Neural cell (in vitro differentiated cells): ENCODE data around the gene PEA15. TPM values are rescaled to one million over a fixed set of nuclear protein-coding genes. Genes with fewer than 3 reads are reported as not detected.

Experiments used
- H2AFZ ChIP-seq: fragments of 200-600, 300-800 bp; sonication (generic), shearing (Covaris generic); 2 replicates; pipeline ENCODE4 v1.6.0; 2014; ENCODE audit warnings: low read depth, mild to moderate bottlenecking, antibody characterized with exemption, low read length, moderate library complexity
- H3F3A ChIP-seq: fragments of 200-600 bp; shearing (Covaris generic); 2 replicates; pipeline ENCODE4 v1.6.1; 2016; ENCODE audit warnings: mild to moderate bottlenecking, moderate library complexity, mixed read lengths, antibody characterized with exemption, low read length; ENCODE audit not compliant: insufficient read depth, poor library complexity, severe bottlenecking
- H3K27ac ChIP-seq: fragments of 200-600, 300-800 bp; sonication (generic), shearing (Covaris generic); 2 replicates; pipeline ENCODE4 v1.5.1; 2014; ENCODE audit warnings: mild to moderate bottlenecking, low read length, moderate library complexity
- H3K27me3 ChIP-seq: fragments of 300-800, 200-600 bp; sonication (generic), shearing (Covaris generic); 2 replicates; pipeline ENCODE4 v1.6.0; 2014; ENCODE audit warnings: mild to moderate bottlenecking, low read depth, low read length, moderate library complexity; ENCODE audit not compliant: insufficient read depth
- H3K36me3 ChIP-seq: fragments of 300-800, 200-600 bp; sonication (generic), shearing (Covaris generic); 2 replicates; pipeline ENCODE4 v1.5.1; 2014; ENCODE audit warnings: mild to moderate bottlenecking, antibody characterized with exemption, low read length, moderate library complexity; ENCODE audit not compliant: insufficient read depth
- H3K4me2 ChIP-seq: fragments of 300-800, 200-600 bp; sonication (generic), shearing (Covaris generic); 2 replicates; pipeline ENCODE4 v1.6.0; 2014; ENCODE audit warnings: mild to moderate bottlenecking, low read length
- H3K4me3 ChIP-seq: fragments of 300-800, 200-600 bp; sonication (generic), shearing (Covaris generic); 2 replicates; pipeline ENCODE4 v1.5.1; 2014; ENCODE audit warnings: mild to moderate bottlenecking, low read length, moderate library complexity
- H3K79me2 ChIP-seq: fragments of 200-600 bp; shearing (Covaris generic); replicated peaks from 2 replicates; pipeline ENCODE4 v1.6.0; 2014; ENCODE audit warnings: mild to moderate bottlenecking, low read length, moderate library complexity; ENCODE audit not compliant: insufficient read depth
- H3K9ac ChIP-seq: fragments of 300-800, 200-600 bp; sonication (generic), shearing (Covaris generic); 2 replicates; pipeline ENCODE4 v1.6.1; 2016; ENCODE audit warnings: mild to moderate bottlenecking, low read length, mixed read lengths
- H3K9me2 ChIP-seq: fragments of 200-600 bp; shearing (Covaris generic); 2 replicates; pipeline ENCODE4 v1.6.1; 2016; ENCODE audit warnings: mild to moderate bottlenecking, low read length, mixed read lengths; ENCODE audit not compliant: insufficient read depth
- H3K9me3 ChIP-seq: fragments of 200-600, 300-800 bp; sonication (generic), shearing (Covaris generic); 2 replicates; pipeline ENCODE4 v1.6.1; 2016; ENCODE audit warnings: mild to moderate bottlenecking, mixed run types, low read length, moderate library complexity, mixed read lengths
- H4K20me1 ChIP-seq: fragments of 200-600 bp; shearing (Covaris generic); 2 replicates; pipeline ENCODE4 v1.6.1; 2016; ENCODE audit warnings: mild to moderate bottlenecking, mixed run types; ENCODE audit not compliant: insufficient read depth
- EP300 ChIP-seq: fragments of 450-650 bp; conservative IDR thresholded peaks from 2 replicates; pipeline ENCODE4 v1.6.1; 2014; ENCODE audit warnings: antibody characterized with exemption, mild to moderate bottlenecking, moderate library complexity; ENCODE audit not compliant: poor library complexity, severe bottlenecking
- EZH2 ChIP-seq: fragments of 200-600, 300-800 bp; shearing (Covaris generic), sonication (generic); IDR thresholded peaks from 2 replicates; pipeline ENCODE4 v1.6.1; 2014; ENCODE audit warnings: antibody characterized with exemption, low read length, borderline replicate concordance, mild to moderate bottlenecking; ENCODE audit not compliant: insufficient read depth, poor library complexity, severe bottlenecking
- MXI1 ChIP-seq: fragments of 450-650 bp; conservative IDR thresholded peaks from 2 replicates; pipeline ENCODE4 v1.6.1; 2014; ENCODE audit warnings: antibody characterized with exemption, mild to moderate bottlenecking; ENCODE audit not compliant: poor library complexity, severe bottlenecking
- POLR2AphosphoS5 ChIP-seq: IDR thresholded peaks from 2 replicates; pipeline ENCODE4 v1.6.1; 2012
- RAD21 ChIP-seq: fragments of 450-650 bp; conservative IDR thresholded peaks from 2 replicates; pipeline ENCODE4 v1.6.1; 2014; ENCODE audit warnings: antibody characterized with exemption, mild to moderate bottlenecking, moderate library complexity
- SMC3 ChIP-seq: fragments of 450-650 bp; conservative IDR thresholded peaks from 2 replicates; pipeline ENCODE4 v1.6.1; 2014; ENCODE audit warnings: antibody characterized with exemption, mild to moderate bottlenecking, moderate library complexity; ENCODE audit not compliant: poor library complexity
- TAF1 ChIP-seq: IDR thresholded peaks from 2 replicates; pipeline ENCODE4 v1.6.1; 2012; ENCODE audit warnings: low read depth
- polyA plus RNA-seq: library from polyadenylated mRNA; depleted of rRNA; stranded (reverse); fragments of >200 nt; gene quantifications from 2 replicates; pipeline ENCODE4 v1.2.3, GENCODE V29; 2014
- TF ChIP-seq, protein P1 (sequence below): IDR thresholded peaks from 2 replicates; pipeline ENCODE4 v1.6.1; 2012; ENCODE audit warnings: borderline replicate concordance
- TF ChIP-seq, protein P2 (sequence below): fragments of 450-650 bp; IDR thresholded peaks from 2 replicates; pipeline ENCODE4 v1.5.1; 2014; ENCODE audit warnings: antibody characterized with exemption, mild to moderate bottlenecking, moderate library complexity; ENCODE audit not compliant: poor library complexity, severe bottlenecking

The PEA15 gene
- polyA plus RNA-seq, 1 donor from 2014 or later: 46.4 TPM

DNA sequence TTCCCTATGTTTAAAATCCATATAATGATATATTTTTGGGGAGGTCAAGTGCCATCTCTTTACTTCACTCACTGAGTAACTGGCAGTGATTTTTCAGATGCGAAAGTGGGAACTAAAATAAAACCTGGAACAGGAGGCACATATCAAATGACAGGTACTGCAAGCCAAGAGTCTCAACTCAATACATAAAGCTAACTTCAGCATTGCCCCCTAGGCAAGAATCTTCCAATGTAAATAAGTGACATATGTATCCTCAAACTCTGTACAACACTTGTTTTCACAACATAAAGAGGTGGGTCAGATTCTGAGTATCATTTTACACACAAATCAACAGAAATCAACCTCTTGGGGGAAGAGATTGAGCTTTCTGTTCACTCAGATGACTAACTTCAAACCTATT is 39.0 kb downstream of the PEA15 start:
- no peaks in the 10 kb centered on the region for H4K20me1 ChIP-seq
- no peak overlapping the region for H3K4me2 ChIP-seq
- H3K9me3 ChIP-seq: no peaks in the 10 kb centered on the region
- H3K36me3 ChIP-seq: peaks cover 5% of the 10 kb centered on the region
- peaks cover 18% of the 10 kb centered on the region for H3K79me2 ChIP-seq
- TF ChIP-seq, protein P1, sequence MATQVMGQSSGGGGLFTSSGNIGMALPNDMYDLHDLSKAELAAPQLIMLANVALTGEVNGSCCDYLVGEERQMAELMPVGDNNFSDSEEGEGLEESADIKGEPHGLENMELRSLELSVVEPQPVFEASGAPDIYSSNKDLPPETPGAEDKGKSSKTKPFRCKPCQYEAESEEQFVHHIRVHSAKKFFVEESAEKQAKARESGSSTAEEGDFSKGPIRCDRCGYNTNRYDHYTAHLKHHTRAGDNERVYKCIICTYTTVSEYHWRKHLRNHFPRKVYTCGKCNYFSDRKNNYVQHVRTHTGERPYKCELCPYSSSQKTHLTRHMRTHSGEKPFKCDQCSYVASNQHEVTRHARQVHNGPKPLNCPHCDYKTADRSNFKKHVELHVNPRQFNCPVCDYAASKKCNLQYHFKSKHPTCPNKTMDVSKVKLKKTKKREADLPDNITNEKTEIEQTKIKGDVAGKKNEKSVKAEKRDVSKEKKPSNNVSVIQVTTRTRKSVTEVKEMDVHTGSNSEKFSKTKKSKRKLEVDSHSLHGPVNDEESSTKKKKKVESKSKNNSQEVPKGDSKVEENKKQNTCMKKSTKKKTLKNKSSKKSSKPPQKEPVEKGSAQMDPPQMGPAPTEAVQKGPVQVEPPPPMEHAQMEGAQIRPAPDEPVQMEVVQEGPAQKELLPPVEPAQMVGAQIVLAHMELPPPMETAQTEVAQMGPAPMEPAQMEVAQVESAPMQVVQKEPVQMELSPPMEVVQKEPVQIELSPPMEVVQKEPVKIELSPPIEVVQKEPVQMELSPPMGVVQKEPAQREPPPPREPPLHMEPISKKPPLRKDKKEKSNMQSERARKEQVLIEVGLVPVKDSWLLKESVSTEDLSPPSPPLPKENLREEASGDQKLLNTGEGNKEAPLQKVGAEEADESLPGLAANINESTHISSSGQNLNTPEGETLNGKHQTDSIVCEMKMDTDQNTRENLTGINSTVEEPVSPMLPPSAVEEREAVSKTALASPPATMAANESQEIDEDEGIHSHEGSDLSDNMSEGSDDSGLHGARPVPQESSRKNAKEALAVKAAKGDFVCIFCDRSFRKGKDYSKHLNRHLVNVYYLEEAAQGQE: no peak
- TF ChIP-seq RAD21 (no peak), POLR2AphosphoS5 (no peak), EZH2 (no peak), TAF1 (no peak), MXI1 (no peak), SMC3 (no peak), EP300 (no peak)
- TF ChIP-seq, protein P2, sequence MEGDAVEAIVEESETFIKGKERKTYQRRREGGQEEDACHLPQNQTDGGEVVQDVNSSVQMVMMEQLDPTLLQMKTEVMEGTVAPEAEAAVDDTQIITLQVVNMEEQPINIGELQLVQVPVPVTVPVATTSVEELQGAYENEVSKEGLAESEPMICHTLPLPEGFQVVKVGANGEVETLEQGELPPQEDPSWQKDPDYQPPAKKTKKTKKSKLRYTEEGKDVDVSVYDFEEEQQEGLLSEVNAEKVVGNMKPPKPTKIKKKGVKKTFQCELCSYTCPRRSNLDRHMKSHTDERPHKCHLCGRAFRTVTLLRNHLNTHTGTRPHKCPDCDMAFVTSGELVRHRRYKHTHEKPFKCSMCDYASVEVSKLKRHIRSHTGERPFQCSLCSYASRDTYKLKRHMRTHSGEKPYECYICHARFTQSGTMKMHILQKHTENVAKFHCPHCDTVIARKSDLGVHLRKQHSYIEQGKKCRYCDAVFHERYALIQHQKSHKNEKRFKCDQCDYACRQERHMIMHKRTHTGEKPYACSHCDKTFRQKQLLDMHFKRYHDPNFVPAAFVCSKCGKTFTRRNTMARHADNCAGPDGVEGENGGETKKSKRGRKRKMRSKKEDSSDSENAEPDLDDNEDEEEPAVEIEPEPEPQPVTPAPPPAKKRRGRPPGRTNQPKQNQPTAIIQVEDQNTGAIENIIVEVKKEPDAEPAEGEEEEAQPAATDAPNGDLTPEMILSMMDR: no peak
- H3K4me3 ChIP-seq: no peak overlapping the region
- no peak overlapping the region for H3K27ac ChIP-seq
- H3K9me2 ChIP-seq: no peaks in the 10 kb centered on the region
- H3K27me3 ChIP-seq: no peaks in the 10 kb centered on the region
- H2AFZ ChIP-seq: no peak overlapping the region
- no peaks in the 10 kb centered on the region for H3F3A ChIP-seq
- no peak overlapping the region for H3K9ac ChIP-seq

DNA sequence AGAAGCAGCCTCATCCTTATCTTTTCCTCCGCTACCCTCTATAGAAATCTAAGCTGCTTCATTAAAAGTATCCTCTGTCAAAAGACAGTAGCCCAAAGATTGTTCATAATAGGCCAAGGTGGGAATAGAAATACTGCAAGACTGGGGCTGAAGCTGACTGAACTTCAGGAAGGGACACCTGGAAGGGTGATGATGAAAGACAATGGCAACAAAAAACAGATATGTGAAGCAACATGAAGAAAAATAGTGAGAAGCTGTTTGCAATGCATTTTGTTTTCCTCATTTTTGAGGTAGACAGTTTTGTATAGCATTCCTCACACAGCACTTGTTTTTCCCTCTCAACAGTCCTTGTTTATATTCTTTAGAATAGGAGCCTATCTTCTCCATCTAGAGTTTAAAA is 40.2 kb downstream of the PEA15 start:
- no peak overlapping the region for H3K4me3 ChIP-seq
- no peaks in the 10 kb centered on the region for H3K27me3 ChIP-seq
- no peaks in the 10 kb centered on the region for H3F3A ChIP-seq
- TF ChIP-seq, protein P2: no peak
- TF ChIP-seq EP300 (no peak), SMC3 (no peak), EZH2 (no peak), MXI1 (no peak), RAD21 (no peak), TAF1 (no peak), POLR2AphosphoS5 (no peak)
- TF ChIP-seq, protein P1: no peak
- H4K20me1 ChIP-seq: no peaks in the 10 kb centered on the region
- H2AFZ ChIP-seq: no peak overlapping the region
- no peak overlapping the region for H3K4me2 ChIP-seq
- peaks cover 18% of the 10 kb centered on the region for H3K79me2 ChIP-seq
- H3K9me2 ChIP-seq: no peaks in the 10 kb centered on the region
- no peaks in the 10 kb centered on the region for H3K9me3 ChIP-seq
- no peaks in the 10 kb centered on the region for H3K36me3 ChIP-seq
- H3K9ac ChIP-seq: no peak overlapping the region
- H3K27ac ChIP-seq: no peak overlapping the region
